Esophagus (tissue), 2 donors: Measurements from ENCODE around the gene LRIG1. TPM values are rescaled to one million over a fixed set of nuclear protein-coding genes. Genes with fewer than 3 reads are reported as not detected.

Experiments used
- H3K27ac ChIP-seq, 2 donors: one replicate each; pipeline ENCODE4 v1.5.1; 2013; ENCODE audit warnings: low read depth in 2 of 2, mild to moderate bottlenecking in 2 of 2, inconsistent platforms in 1 of 2, low read length in 1 of 2, moderate library complexity in 1 of 2
- H3K27me3 ChIP-seq, 2 donors: one replicate each; pipeline ENCODE4 v1.6.1; 2013; ENCODE audit warnings: low read length in 2 of 2, control low read depth in 1 of 2, mild to moderate bottlenecking in 1 of 2; ENCODE audit not compliant: insufficient read depth in 2 of 2, control insufficient read depth in 1 of 2
- H3K36me3 ChIP-seq, 2 donors: one replicate each; pipeline ENCODE4 v1.6.1; 2013; ENCODE audit warnings: low read length in 1 of 2; ENCODE audit not compliant: control insufficient read depth in 2 of 2, insufficient read depth in 2 of 2
- H3K4me1 ChIP-seq, 2 donors: one replicate each; pipeline ENCODE4 v1.6.1; 2013; ENCODE audit warnings: low read length in 1 of 2; ENCODE audit not compliant: control insufficient read depth in 2 of 2, insufficient read depth in 2 of 2
- H3K4me3 ChIP-seq, 2 donors: one replicate each; pipeline ENCODE4 v1.5.1; 2013; ENCODE audit warnings: low read length in 2 of 2, mild to moderate bottlenecking in 2 of 2, low read depth in 1 of 2, moderate library complexity in 1 of 2
- H3K9me3 ChIP-seq, 2 donors: one replicate each; pipeline ENCODE4 v1.6.1; 2013; ENCODE audit warnings: mild to moderate bottlenecking in 2 of 2, low read depth in 1 of 2, low read length in 1 of 2, moderate library complexity in 1 of 2; ENCODE audit not compliant: control insufficient read depth in 2 of 2, insufficient read depth in 1 of 2
- WGBS, 2 donors: extraction: QIAGEN DNeasy Blood & Tissue Kit; methylation state at CpG; one replicate each; pipeline ENCODE4 v1.1.7; 2013; 5-methylcytosine and 5-hydroxymethylcytosine counted together
- polyA plus RNA-seq, 2 donors: library from polyadenylated mRNA; stranded (reverse); fragments of 200-250 nt; gene quantifications; one replicate each; pipeline ENCODE4 v1.2.3, GENCODE V29; 2013
- donor health status: healthy with polysubstance abuse.
- donor health status: Bipolar disorder and iron deficiency.

LRIG1 gene
- polyA plus RNA-seq, 2 donors: 6.2 to 11.0 TPM

DNA sequence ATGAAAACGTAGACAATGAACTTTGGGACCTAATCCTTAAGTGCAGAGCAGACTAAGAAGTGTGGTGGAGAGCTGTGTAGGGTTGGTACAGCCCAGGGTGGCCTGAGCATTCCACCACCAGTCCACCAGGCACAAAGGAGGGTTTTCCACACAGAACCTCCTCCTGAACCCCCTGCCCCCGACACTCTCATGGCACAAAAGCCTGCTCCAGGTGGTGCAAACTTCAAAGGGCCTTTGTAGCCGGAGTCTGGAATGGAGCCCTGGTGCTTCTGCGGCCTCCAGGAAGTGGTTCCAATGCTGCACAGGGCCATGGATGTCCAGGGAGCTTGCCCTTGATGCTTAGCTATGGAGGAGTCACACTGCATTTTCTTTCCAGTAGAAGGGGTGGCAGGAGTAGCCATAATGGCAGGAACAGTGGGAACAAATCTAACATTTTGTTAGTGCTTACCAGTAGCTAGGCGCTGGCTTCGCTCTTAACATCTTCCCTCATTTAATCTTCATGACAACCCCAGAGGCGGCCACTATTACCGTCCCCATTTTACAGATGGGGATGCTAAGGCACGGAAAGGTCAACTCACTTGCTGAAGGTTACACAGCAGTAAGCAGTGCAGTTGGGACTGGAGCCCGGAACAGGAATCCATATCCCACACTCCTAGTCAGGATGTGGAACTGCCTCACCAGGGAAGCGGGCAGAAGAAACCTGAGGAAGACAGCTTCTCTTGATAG is 68.6 kb downstream of the LRIG1 start:
- Histone ChIP-seq H3K9me3 (no peaks in the 10 kb centered on the region), H3K36me3 (peaks cover 0 to 2% of the 10 kb centered on the region in 2 donors), H3K27ac (no peak overlapping the region), H3K27me3 (no peaks in the 10 kb centered on the region), H3K4me3 (no peak overlapping the region), H3K4me1 (peaks cover 7 to 22% of the 10 kb centered on the region in 2 donors)
- 83 to 89% methylated on average over 11 of the region's 11 CpGs for WGBS, 2 donors

- H3K27ac ChIP-seq: no peak overlapping the region
- H3K4me3 ChIP-seq: no peak overlapping the region
- no peaks in the 10 kb centered on the region for H3K9me3 ChIP-seq
- WGBS, 2 donors: 91 to 96% methylated on average over 3 of the region's 3 CpGs
- H3K36me3 ChIP-seq: peaks cover 0 to 2% of the 10 kb centered on the region in 2 donors
- H3K27me3 ChIP-seq: no peaks in the 10 kb centered on the region
- peaks cover 4 to 18% of the 10 kb centered on the region in 2 donors for H3K4me1 ChIP-seq
Observed at GRCh38 chr3:66431494-66431893, 69.3 kb downstream of the LRIG1 start.

- Histone ChIP-seq H3K36me3 (peaks cover 0 to 2% of the 10 kb centered on the region in 2 donors), H3K27ac (no peak overlapping the region), H3K27me3 (no peaks in the 10 kb centered on the region), H3K4me1 (peaks cover 4 to 15% of the 10 kb centered on the region in 2 donors), H3K9me3 (no peaks in the 10 kb centered on the region), H3K4me3 (no peak overlapping the region)
- 48 to 71% methylated on average over 8 of the region's 8 CpGs for WGBS, 2 donors
Observed at GRCh38 chr3:66430876-66431275, 69.9 kb downstream of the LRIG1 start.

- 18 to 21% methylated on average over 5 of the region's 5 CpGs for WGBS, 2 donors
- Histone ChIP-seq H3K27ac (peak overlapping the region; percentile 21 to 69), H3K4me3 (no peak overlapping the region), H3K27me3 (no peaks in the 10 kb centered on the region), H3K9me3 (no peaks in the 10 kb centered on the region), H3K4me1 (peaks cover 4 to 15% of the 10 kb centered on the region in 2 donors), H3K36me3 (peaks cover 0 to 2% of the 10 kb centered on the region in 2 donors)
Observed at GRCh38 chr3:66428733-66429132, 72.1 kb downstream of the LRIG1 start.

DNA sequence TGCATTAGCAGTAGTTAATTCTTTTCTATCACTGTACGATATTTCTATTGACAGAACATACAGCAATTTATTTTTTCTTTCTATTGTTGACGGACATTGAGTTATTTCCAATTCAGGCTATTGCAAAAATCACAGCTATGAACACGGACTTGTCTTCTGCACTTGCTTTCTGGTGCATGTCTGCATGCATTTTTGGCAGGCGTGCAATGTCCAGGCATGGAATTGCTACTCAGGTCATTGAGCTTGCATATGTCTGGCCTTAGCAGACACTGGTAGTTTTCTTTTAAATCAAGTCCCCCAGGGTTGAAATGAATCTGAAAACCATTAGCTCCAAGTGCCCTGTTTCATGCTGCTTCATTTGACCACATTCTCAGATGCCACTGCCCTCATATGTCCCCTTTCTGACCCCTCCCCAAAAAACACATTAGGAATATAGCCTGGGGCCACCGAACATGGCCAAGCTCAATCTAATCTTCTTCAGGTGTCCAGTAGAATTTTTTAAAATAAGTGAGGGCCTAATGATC is 72.8 kb downstream of the LRIG1 start:
- WGBS, 2 donors: 64 to 68% methylated on average over 5 of the region's 5 CpGs
- Histone ChIP-seq H3K36me3 (no peaks in the 10 kb centered on the region), H3K4me1 (peaks cover 4 to 14% of the 10 kb centered on the region in 2 donors), H3K9me3 (no peaks in the 10 kb centered on the region), H3K4me3 (no peak overlapping the region), H3K27me3 (no peaks in the 10 kb centered on the region), H3K27ac (no peak overlapping the region)

- WGBS, 2 donors: 91 to 97% methylated on average over 3 of the region's 3 CpGs
- H3K27ac ChIP-seq: no peak overlapping the region
- no peaks in the 10 kb centered on the region for H3K27me3 ChIP-seq
- no peaks in the 10 kb centered on the region for H3K36me3 ChIP-seq
- H3K9me3 ChIP-seq: no peaks in the 10 kb centered on the region
- peaks cover 4 to 14% of the 10 kb centered on the region in 2 donors for H3K4me1 ChIP-seq
- H3K4me3 ChIP-seq: no peak overlapping the region
Observed at GRCh38 chr3:66427352-66427751, 73.5 kb downstream of the LRIG1 start.

DNA sequence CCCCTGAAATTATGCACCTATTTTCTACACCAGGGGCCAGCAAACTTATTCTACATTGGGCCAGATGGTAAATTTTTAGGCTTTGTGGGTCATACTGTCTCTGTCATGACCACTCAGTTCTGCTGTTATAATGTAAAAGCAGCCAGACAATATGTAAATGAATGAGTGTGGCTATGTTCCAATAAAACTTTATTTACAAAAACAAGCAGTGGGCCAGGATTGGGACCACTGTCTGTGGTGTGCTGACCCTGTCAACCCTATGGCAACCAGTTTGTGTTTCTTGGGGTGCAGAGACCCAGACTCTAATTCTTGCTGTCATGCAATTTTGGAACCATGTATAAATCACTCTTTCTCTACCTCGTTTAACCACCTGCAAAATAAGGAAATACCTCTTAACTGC is 74.7 kb downstream of the LRIG1 start:
- Histone ChIP-seq H3K36me3 (no peaks in the 10 kb centered on the region), H3K4me3 (no peak overlapping the region), H3K27me3 (no peaks in the 10 kb centered on the region), H3K4me1 (peaks cover 1 to 9% of the 10 kb centered on the region in 2 donors), H3K9me3 (peaks cover 0 to 6% of the 10 kb centered on the region in 2 donors), H3K27ac (no peak overlapping the region)
- WGBS, 2 donors: 65 to 74% methylated on average over 1 of the region's 1 CpG

DNA sequence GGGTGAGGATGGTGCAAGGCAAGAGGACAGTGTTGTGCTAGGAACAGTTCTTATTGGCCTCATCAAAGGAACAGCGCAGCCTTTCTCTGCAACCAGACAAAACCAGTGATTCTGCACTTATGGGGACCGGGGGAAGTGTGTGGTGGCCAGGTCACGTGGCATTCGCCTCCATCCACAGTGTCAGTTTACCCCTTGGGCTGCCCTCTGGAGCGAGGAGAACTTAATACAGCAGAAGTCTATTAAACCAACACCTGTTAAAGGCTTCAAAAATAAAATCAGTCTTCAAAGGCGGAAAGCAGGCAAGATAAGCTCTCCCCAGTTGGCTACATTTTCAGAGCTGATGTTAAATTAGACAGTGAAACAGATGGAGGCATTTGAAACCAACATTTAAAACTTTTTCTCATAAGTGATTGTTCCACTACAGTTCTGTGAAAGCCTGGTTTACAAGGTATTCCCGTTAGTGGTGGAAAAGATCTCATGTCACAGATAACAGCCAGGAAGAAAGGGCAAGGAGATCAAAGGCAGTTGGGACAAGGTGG is 75.2 kb downstream of the LRIG1 start:
- no peak overlapping the region for H3K27ac ChIP-seq
- WGBS, 2 donors: 84 to 89% methylated on average over 7 of the region's 7 CpGs
- no peaks in the 10 kb centered on the region for H3K36me3 ChIP-seq
- H3K4me1 ChIP-seq: peaks cover 0 to 7% of the 10 kb centered on the region in 2 donors
- no peak overlapping the region for H3K4me3 ChIP-seq
- H3K27me3 ChIP-seq: no peaks in the 10 kb centered on the region
- peaks cover 0 to 6% of the 10 kb centered on the region in 2 donors for H3K9me3 ChIP-seq

GRCh38 chr3:66425032-66425431 is 75.8 kb downstream of the LRIG1 start:
- H3K9me3 ChIP-seq: peaks cover 0 to 6% of the 10 kb centered on the region in 2 donors
- H3K27ac ChIP-seq: no peak overlapping the region
- no peaks in the 10 kb centered on the region for H3K27me3 ChIP-seq
- H3K36me3 ChIP-seq: no peaks in the 10 kb centered on the region
- no peak overlapping the region for H3K4me3 ChIP-seq
- 59 to 65% methylated on average over 5 of the region's 5 CpGs for WGBS, 2 donors
- H3K4me1 ChIP-seq: peaks cover 0 to 5% of the 10 kb centered on the region in 2 donors
